ENCODE measurements around the gene DUSP19. TPM values are rescaled to one million over a fixed set of nuclear protein-coding genes. Genes with fewer than 3 reads are reported as not detected.

The DUSP19 gene
- total RNA-seq, 1 donor from 2014 or later = 4.7 TPM

GRCh38 chr2:183126635-183127034 lies 48.1 kb downstream of the DUSP19 start:
- H3K27me3 Mint-ChIP-seq (ENCODE audit: unreplicated experiment) = no peaks in the 10 kb centered on the region
- H3K36me3 Mint-ChIP-seq (ENCODE audit: unreplicated experiment) = no peaks in the 10 kb centered on the region
- no peaks in the 10 kb centered on the region for H3K9me3 Mint-ChIP-seq (ENCODE audit: unreplicated experiment)
- peaks cover 27% of the 10 kb centered on the region for H3K4me1 Mint-ChIP-seq (ENCODE audit: unreplicated experiment)
- no peak for TF ChIP-seq CTCF (IDR thresholded peaks at IDR 0.05)
- no peak for DNase-seq (ENCODE audit: extremely low spot score, unreplicated experiment)
- H3K4me3 Mint-ChIP-seq (ENCODE audit: unreplicated experiment) = no peak overlapping the region
- no peak overlapping the region for H3K27ac Mint-ChIP-seq (ENCODE audit: unreplicated experiment)

- DNase-seq (ENCODE audit: extremely low spot score, unreplicated experiment) = no peak
- Mint-ChIP-seq H3K27ac (ENCODE audit: unreplicated experiment) (no peak overlapping the region), H3K27me3 (ENCODE audit: unreplicated experiment) (no peaks in the 10 kb centered on the region), H3K4me3 (ENCODE audit: unreplicated experiment) (no peak overlapping the region), H3K9me3 (ENCODE audit: unreplicated experiment) (no peaks in the 10 kb centered on the region), H3K36me3 (ENCODE audit: unreplicated experiment) (peaks cover 6% of the 10 kb centered on the region), H3K4me1 (ENCODE audit: unreplicated experiment) (no peaks in the 10 kb centered on the region)
- TF ChIP-seq CTCF (IDR thresholded peaks at IDR 0.05) = no peak
These were observed 55.5 kb downstream of the DUSP19 start for GRCh38 chr2:183134016-183134415.

DNA sequence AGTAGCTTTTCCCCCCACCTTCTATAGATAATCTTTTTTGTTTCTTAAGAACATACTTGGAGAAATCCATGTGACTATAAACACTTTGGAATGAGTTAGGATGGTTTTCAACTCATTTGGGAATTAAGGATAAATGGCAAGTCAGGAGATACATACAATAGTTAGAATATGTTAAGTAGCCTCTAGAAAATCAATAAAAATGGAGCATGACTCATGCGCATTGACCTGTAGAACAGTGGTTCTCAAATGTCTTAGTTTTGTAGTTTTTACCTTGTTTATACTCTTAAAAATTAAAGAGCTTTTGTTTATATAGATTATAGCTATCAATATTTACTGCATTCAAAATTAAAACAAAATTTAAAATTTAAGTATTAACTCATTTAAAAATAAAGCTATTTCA lies 70.4 kb downstream of the DUSP19 start:
- no peak overlapping the region for H3K27ac Mint-ChIP-seq (ENCODE audit: unreplicated experiment)
- peaks cover 16% of the 10 kb centered on the region for H3K36me3 Mint-ChIP-seq (ENCODE audit: unreplicated experiment)
- H3K27me3 Mint-ChIP-seq (ENCODE audit: unreplicated experiment) = no peaks in the 10 kb centered on the region
- no peak for DNase-seq (ENCODE audit: extremely low spot score, unreplicated experiment)
- TF ChIP-seq CTCF (IDR thresholded peaks at IDR 0.05) = no peak
- no peak overlapping the region for H3K4me3 Mint-ChIP-seq (ENCODE audit: unreplicated experiment)
- peaks cover 10% of the 10 kb centered on the region for H3K4me1 Mint-ChIP-seq (ENCODE audit: unreplicated experiment)
- peaks cover 11% of the 10 kb centered on the region for H3K9me3 Mint-ChIP-seq (ENCODE audit: unreplicated experiment)

DNA sequence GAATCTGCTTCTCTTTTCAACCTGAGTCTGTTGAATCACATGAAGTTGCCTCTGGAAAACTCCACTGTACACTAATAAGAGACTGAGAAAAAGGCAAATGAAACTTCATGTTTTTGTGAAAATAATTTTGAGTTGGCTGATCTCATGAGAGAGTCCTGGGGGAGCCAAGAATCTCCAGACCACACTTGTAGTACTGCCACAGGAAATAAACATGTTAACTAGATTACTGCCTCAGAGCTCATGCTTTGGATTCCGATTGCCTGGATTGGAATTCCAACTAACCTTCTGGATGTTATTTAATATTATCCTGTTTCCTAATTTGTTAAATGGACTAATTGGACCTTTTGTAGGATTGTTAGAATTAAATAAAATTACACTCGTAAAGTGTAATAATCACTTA lies 70.9 kb downstream of the DUSP19 start:
- no peak for TF ChIP-seq CTCF (IDR thresholded peaks at IDR 0.05)
- Mint-ChIP-seq H3K27ac (ENCODE audit: unreplicated experiment) (peak overlapping the region; percentile 67), H3K36me3 (ENCODE audit: unreplicated experiment) (peaks cover 14% of the 10 kb centered on the region), H3K27me3 (ENCODE audit: unreplicated experiment) (no peaks in the 10 kb centered on the region), H3K4me3 (ENCODE audit: unreplicated experiment) (no peak overlapping the region), H3K9me3 (ENCODE audit: unreplicated experiment) (peaks cover 6% of the 10 kb centered on the region), H3K4me1 (ENCODE audit: unreplicated experiment) (peaks cover 10% of the 10 kb centered on the region)
- DNase-seq (ENCODE audit: extremely low spot score, unreplicated experiment) = no peak

Other genes starting within 250 kb of the DUSP19 start
- 46.6 and 47.3 TPM in 2 replicates for gene FRZB, start 212.1 kb upstream of the DUSP19 start, total RNA-seq
- 157 and 165 TPM in 2 replicates for gene NCKAP1, start 40.3 kb upstream of the DUSP19 start, total RNA-seq
- 10.6 and 12.6 TPM in 2 replicates for gene NUP35, start 45.7 kb downstream of the DUSP19 start, total RNA-seq